Prostate gland (tissue), 2 donors: ENCODE results near the gene ARHGAP42.

ENCODE experiments used
- CTCF ChIP-seq, 4 experiments: fragments of 200-600 bp in 2 of 4; fragments of 450-650 bp in 2 of 4; sonication (generic) in 2 of 4; IDR thresholded peaks; 1 replicate in 3 of 4; 2 replicates in 1 of 4; pipeline ENCODE4 v1.5.1; 2016 to 2019; ENCODE audit warnings: antibody characterized with exemption in 4 of 4, mild to moderate bottlenecking in 2 of 4, moderate library complexity in 2 of 4
- POLR2A ChIP-seq: fragments of 450-650 bp; IDR thresholded peaks from one replicate; pipeline ENCODE4 v1.6.1; 2016; ENCODE audit warnings: antibody characterized with exemption, mild to moderate bottlenecking
- POLR2AphosphoS5 ChIP-seq: sonication (generic); formaldehyde crosslinking; IDR thresholded peaks from one replicate; pipeline ENCODE4 v1.6.1; 2017; ENCODE audit warnings: antibody characterized with exemption

- TF ChIP-seq CTCF (IDR thresholded peaks at IDR 0.05), result no peak
- no peak for TF ChIP-seq POLR2AphosphoS5
- TF ChIP-seq POLR2A, result no peak
These were observed 227.5 kb downstream of the ARHGAP42 start for GRCh38 chr11:100914415-100915110.
